ENCODE results near the gene ISL1. TPM values are rescaled to one million over a fixed set of nuclear protein-coding genes. Genes with fewer than 3 reads are reported as not detected.

The ISL1 gene
- total and polyA plus RNA-seq, 10 donors: 0.04 to 0.27 (median 0.09) TPM; not detected in 7

DNA sequence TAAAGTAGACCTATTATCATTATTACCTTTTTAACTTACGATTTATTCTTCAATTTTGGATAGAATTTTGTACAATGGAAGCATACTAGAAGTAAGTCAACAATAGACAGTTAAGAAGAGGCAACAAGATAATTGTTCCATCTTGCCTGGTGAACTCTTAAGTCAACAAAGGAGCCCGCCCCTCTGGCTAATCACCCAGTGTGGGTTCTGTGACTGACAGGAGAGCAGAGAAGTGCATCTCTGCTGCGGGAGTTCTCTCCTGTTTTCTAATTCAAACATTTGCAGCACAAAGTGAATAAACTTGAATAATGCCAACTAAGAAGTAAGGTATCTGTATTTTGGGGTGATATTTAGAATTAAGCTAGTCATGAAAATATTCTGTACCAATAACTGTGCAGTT lies 6.7 kb upstream of the ISL1 start:
- intact Hi-C loops (cut with DNase I; ENCODE audit: low total_unique reads): no loop called here

DNA sequence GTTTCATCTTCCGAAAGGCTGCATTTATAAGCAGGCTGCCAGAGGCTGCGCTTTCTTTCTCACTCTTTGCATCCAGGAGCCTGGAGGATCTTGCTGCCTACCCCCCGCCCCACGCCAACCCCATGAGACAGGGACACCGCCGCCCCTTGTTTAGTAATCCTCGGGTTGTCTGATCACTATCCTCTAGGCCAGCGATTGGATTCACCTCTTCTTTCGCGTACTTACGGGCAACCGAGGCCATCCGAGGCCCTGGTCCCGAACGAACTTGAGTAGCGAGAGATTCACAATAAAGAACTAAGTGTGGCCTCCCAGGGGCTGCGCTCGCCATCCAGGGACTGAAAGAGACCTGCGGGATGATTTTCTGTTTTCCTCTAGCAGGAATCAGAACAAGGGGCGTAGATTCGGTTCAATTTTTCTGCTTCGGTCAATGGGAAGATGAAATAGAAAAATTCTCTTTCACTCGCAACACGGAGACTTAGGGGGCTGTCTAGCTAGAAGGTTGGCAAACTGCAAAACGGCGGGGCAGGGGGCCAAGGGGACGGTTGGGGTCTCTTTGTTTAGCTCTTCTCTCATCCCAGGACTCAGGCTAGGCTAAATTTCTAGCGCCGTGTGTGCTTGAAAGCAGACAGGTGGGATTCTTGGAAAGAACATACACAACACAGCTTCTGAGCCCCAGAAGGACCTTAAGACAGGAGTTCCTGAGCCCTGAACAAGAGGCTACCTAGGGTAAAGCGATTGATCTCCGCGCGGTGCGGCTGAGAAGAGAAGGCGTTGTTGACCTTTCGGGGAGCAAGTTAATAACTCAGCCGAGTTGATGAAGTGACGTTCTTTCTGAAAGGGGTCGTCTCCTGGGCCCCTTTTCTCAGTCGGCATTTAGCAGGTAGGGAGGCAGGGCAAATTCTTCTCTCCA lies 5.8 kb upstream of the ISL1 start:
- 15 to 23% (median 20%) methylated on average over 39 to 40 of the region's 40 CpGs for WGBS, 5 donors
- Histone ChIP-seq H3K27me3 (replicated peaks in 1 of 7) (peaks cover 0 to 85% (median 61%) of the 10 kb centered on the region in 7 donors), H3K27ac (no peak overlapping the region)

More for the DNA sequence above, 6.7 kb upstream of the ISL1 start:
- H3K4me1 ChIP-seq: peaks cover 0 to 15% (median 3%) of the 10 kb centered on the region in 6 donors
- no peak overlapping the region for H3K4me3 ChIP-seq
- peaks cover 0 to 7% (median 0%) of the 10 kb centered on the region in 8 donors for H3K9me3 ChIP-seq
- H3K36me3 ChIP-seq: no peaks in the 10 kb centered on the region
- WGBS, 5 donors: 25 to 37% (median 31%) methylated on average over 3 of the region's 3 CpGs
- no peak for TF ChIP-seq POLR2A (IDR thresholded peaks at IDR 0.05)
- TF ChIP-seq, protein P1, sequence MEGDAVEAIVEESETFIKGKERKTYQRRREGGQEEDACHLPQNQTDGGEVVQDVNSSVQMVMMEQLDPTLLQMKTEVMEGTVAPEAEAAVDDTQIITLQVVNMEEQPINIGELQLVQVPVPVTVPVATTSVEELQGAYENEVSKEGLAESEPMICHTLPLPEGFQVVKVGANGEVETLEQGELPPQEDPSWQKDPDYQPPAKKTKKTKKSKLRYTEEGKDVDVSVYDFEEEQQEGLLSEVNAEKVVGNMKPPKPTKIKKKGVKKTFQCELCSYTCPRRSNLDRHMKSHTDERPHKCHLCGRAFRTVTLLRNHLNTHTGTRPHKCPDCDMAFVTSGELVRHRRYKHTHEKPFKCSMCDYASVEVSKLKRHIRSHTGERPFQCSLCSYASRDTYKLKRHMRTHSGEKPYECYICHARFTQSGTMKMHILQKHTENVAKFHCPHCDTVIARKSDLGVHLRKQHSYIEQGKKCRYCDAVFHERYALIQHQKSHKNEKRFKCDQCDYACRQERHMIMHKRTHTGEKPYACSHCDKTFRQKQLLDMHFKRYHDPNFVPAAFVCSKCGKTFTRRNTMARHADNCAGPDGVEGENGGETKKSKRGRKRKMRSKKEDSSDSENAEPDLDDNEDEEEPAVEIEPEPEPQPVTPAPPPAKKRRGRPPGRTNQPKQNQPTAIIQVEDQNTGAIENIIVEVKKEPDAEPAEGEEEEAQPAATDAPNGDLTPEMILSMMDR (IDR thresholded peaks at IDR 0.05 in 8 of 11, conservative IDR thresholded peaks at IDR 0.05 in 3 of 11): no peak
- no peak for TF ChIP-seq POLR2AphosphoS5 (IDR thresholded peaks at IDR 0.05)
- DNase-seq: no peak
- peaks cover 0 to 76% (median 52%) of the 10 kb centered on the region in 7 donors for H3K27me3 ChIP-seq (replicated peaks in 1 of 7)
- H3K27ac ChIP-seq: no peak overlapping the region

DNA sequence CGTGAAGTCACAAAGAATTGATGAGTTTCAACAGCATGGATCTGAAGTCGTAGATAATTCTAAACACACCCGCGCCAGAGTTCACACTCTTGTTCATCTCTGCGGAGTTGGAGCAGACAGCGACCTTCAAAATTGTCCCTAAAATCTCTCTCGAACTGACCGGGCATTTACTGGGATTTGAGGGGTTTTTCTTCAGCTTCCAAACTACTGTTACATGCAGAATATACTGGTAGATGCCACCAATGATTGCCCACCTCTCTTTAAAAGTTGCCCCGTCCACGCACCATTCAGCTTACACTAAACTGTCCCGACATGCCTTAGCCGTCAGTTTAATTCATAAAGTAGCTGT lies 5.2 kb upstream of the ISL1 start:
- DNase-seq: no peak
- intact Hi-C loops (cut with DNase I; ENCODE audit: low total_unique reads): no loop called here
- WGBS, 5 donors: 5 to 10% (median 8%) methylated on average over 12 of the region's 12 CpGs
- H3K9me3 ChIP-seq: peaks cover 0 to 7% (median 0%) of the 10 kb centered on the region in 8 donors
- TF ChIP-seq POLR2AphosphoS5 (IDR thresholded peaks at IDR 0.05) (no peak), POLR2A (IDR thresholded peaks at IDR 0.05) (no peak)
- TF ChIP-seq, protein P1 (IDR thresholded peaks at IDR 0.05 in 8 of 11, conservative IDR thresholded peaks at IDR 0.05 in 3 of 11): no peak
- peaks cover 0 to 91% (median 67%) of the 10 kb centered on the region in 7 donors for H3K27me3 ChIP-seq (replicated peaks in 1 of 7)
- H3K36me3 ChIP-seq: no peaks in the 10 kb centered on the region
- H3K4me1 ChIP-seq: peaks cover 3 to 31% (median 9%) of the 10 kb centered on the region in 6 donors
- peak overlapping the region in 1 of 8 donors; percentile 42 for H3K4me3 ChIP-seq
- no peak overlapping the region for H3K27ac ChIP-seq

More for the DNA sequence above, 5.8 kb upstream of the ISL1 start:
- DNase-seq: no peak
- Histone ChIP-seq H3K36me3 (no peaks in the 10 kb centered on the region), H3K9me3 (peaks cover 0 to 7% (median 0%) of the 10 kb centered on the region in 8 donors), H3K4me1 (peaks cover 0 to 24% (median 4%) of the 10 kb centered on the region in 6 donors), H3K4me3 (no peak overlapping the region)
- intact Hi-C loops (cut with DNase I; ENCODE audit: low total_unique reads): no loop called here
- TF ChIP-seq POLR2A (IDR thresholded peaks at IDR 0.05): no peak
- TF ChIP-seq, protein P1 (IDR thresholded peaks at IDR 0.05 in 8 of 11, conservative IDR thresholded peaks at IDR 0.05 in 3 of 11): no peak
- TF ChIP-seq POLR2AphosphoS5 (IDR thresholded peaks at IDR 0.05): no peak

Data from spleen (tissue), 11 donors.